ENCODE data around the gene PABPC1L.

Gene PABPC1L

GRCh38 chr20:44888226-44889103 is 21.4 kb upstream of the PABPC1L start:
- TF ChIP-seq, protein P1, sequence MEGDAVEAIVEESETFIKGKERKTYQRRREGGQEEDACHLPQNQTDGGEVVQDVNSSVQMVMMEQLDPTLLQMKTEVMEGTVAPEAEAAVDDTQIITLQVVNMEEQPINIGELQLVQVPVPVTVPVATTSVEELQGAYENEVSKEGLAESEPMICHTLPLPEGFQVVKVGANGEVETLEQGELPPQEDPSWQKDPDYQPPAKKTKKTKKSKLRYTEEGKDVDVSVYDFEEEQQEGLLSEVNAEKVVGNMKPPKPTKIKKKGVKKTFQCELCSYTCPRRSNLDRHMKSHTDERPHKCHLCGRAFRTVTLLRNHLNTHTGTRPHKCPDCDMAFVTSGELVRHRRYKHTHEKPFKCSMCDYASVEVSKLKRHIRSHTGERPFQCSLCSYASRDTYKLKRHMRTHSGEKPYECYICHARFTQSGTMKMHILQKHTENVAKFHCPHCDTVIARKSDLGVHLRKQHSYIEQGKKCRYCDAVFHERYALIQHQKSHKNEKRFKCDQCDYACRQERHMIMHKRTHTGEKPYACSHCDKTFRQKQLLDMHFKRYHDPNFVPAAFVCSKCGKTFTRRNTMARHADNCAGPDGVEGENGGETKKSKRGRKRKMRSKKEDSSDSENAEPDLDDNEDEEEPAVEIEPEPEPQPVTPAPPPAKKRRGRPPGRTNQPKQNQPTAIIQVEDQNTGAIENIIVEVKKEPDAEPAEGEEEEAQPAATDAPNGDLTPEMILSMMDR (IDR thresholded peaks at IDR 0.05; ENCODE audit: borderline replicate concordance, control extremely low read depth, extremely low read depth, insufficient read depth, missing control alignments): no peak
- in situ Hi-C loops (cut with MboI; ENCODE audit: low sequenced_read_pairs, unreplicated experiment): no loop called here

GRCh38 chr20:44891826-44892225 is 18.0 kb upstream of the PABPC1L start:
- DNase-seq (ENCODE audit: low spot score): no peak

More at GRCh38 chr20:44888226-44889103, 21.4 kb upstream of the PABPC1L start:
- no peak for DNase-seq (ENCODE audit: low spot score)

GRCh38 chr20:44894959-44895358 is 14.9 kb upstream of the PABPC1L start:
- DNase-seq (ENCODE audit: low spot score): no peak
- TF ChIP-seq, protein P1 (IDR thresholded peaks at IDR 0.05; ENCODE audit: borderline replicate concordance, control extremely low read depth, extremely low read depth, insufficient read depth, missing control alignments): no peak
- in situ Hi-C loops (cut with MboI; ENCODE audit: low sequenced_read_pairs, unreplicated experiment): no loop called here

More at GRCh38 chr20:44891826-44892225, 18.0 kb upstream of the PABPC1L start:
- TF ChIP-seq, protein P1 (IDR thresholded peaks at IDR 0.05; ENCODE audit: borderline replicate concordance, control extremely low read depth, extremely low read depth, insufficient read depth, missing control alignments): no peak
- in situ Hi-C loops (cut with MboI; ENCODE audit: low sequenced_read_pairs, unreplicated experiment): no loop called here

DNA sequence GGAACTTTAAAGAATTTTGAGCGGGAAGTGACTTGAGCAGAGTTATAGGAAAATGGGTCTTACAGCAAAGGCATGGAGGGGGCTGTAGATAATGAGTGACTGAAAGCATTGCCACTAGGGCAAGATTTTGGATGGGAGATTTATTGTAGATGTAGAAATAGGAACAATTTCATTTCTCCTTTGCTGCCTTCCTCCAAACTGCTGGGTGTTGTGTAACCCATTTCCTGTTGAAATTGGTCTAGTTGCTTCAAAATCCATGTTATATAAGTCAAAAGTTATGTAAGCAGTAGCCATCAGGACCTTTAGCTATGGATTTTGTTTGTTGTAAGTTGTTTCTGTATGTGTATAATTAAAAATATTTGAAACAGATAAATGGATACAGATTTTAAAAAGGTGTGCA is 13.3 kb upstream of the PABPC1L start:
- DNase-seq (ENCODE audit: low spot score): no peak
- in situ Hi-C loops (cut with MboI; ENCODE audit: low sequenced_read_pairs, unreplicated experiment): no loop called here
- TF ChIP-seq, protein P1 (IDR thresholded peaks at IDR 0.05; ENCODE audit: borderline replicate concordance, control extremely low read depth, extremely low read depth, insufficient read depth, missing control alignments): no peak

DNA sequence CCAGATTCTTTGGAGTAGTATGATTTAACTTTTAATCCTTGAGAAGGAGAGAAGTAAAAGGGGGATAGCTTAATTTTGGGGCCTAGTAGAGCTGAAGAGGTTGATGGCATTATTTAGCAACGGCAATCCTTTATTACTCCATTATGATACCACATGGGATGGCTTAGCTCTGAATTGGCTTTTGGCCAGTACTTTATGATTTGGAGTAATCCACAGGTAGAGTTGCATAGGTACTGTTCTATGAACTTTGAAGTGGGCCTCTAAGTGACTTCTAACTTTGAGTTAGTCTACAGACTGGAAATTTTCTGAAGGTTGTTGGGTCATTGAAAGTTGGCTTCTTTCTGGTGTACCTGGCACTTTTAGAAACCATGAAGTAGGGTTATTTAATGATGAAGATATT is 12.7 kb upstream of the PABPC1L start:
- in situ Hi-C loops (cut with MboI; ENCODE audit: low sequenced_read_pairs, unreplicated experiment): no loop called here
- no peak for DNase-seq (ENCODE audit: low spot score)
- TF ChIP-seq, protein P1 (IDR thresholded peaks at IDR 0.05; ENCODE audit: borderline replicate concordance, control extremely low read depth, extremely low read depth, insufficient read depth, missing control alignments): no peak

- TF ChIP-seq, protein P1 (IDR thresholded peaks at IDR 0.05; ENCODE audit: borderline replicate concordance, control extremely low read depth, extremely low read depth, insufficient read depth, missing control alignments): no peak
- in situ Hi-C loops (cut with MboI; ENCODE audit: low sequenced_read_pairs, unreplicated experiment): no loop called here
- no peak for DNase-seq (ENCODE audit: low spot score)
These were observed 9.5 kb upstream of the PABPC1L start for GRCh38 chr20:44900231-44900854.
